Mesenchymal stem cell (in vitro differentiated cells and primary cell): ENCODE results near the gene COL8A2.
A peak's percentile ranks its signal among the peaks of the same experiment; 100 is the strongest.

ENCODE experiments used
- DNase-seq: peaks from one replicate; pipeline ENCODE4 v3.0.0-alpha.2; 2013
- H2AFZ ChIP-seq: one replicate; pipeline ENCODE4 v1.6.1; 2013; ENCODE audit warnings: low read depth, mild to moderate bottlenecking, control low read depth, inconsistent platforms, low read length, moderate library complexity
- H2AK5ac ChIP-seq: 2 replicates; pipeline ENCODE4 v1.6.1; 2013; ENCODE audit warnings: low read length, moderate library complexity, mild to moderate bottlenecking, inconsistent platforms; ENCODE audit not compliant: severe bottlenecking
- H2BK120ac ChIP-seq: one replicate; pipeline ENCODE4 v1.6.1; 2013; ENCODE audit warnings: low read depth, mild to moderate bottlenecking, inconsistent platforms, low read length, moderate library complexity
- H2BK12ac ChIP-seq, 2 experiments: one replicate each; pipeline ENCODE4 v1.6.1; 2013; ENCODE audit warnings: inconsistent platforms in 2 of 2, low read length in 2 of 2, mild to moderate bottlenecking in 2 of 2, moderate library complexity in 2 of 2, control low read depth in 1 of 2
- H2BK15ac ChIP-seq: one replicate; pipeline ENCODE4 v1.6.1; 2013; ENCODE audit warnings: mild to moderate bottlenecking, low read depth, inconsistent platforms; ENCODE audit not compliant: poor library complexity, severe bottlenecking
- H2BK5ac ChIP-seq: 2 replicates; pipeline ENCODE4 v1.6.1; 2013; ENCODE audit warnings: low read depth, mild to moderate bottlenecking, low read length, control low read depth, inconsistent platforms; ENCODE audit not compliant: poor library complexity, severe bottlenecking
- H3K14ac ChIP-seq, 2 experiments: one replicate each; pipeline ENCODE4 v1.6.1; 2013; ENCODE audit warnings: inconsistent platforms in 2 of 2, low read length in 2 of 2, control low read depth in 1 of 2, mild to moderate bottlenecking in 1 of 2, moderate library complexity in 1 of 2
- H3K18ac ChIP-seq, 2 experiments: one replicate each; pipeline ENCODE4 v1.6.1; 2013; ENCODE audit warnings: inconsistent platforms in 2 of 2, low read length in 2 of 2, control low read depth in 1 of 2, low read depth in 1 of 2, mild to moderate bottlenecking in 1 of 2
- H3K23ac ChIP-seq, 2 experiments: one replicate each; pipeline ENCODE4 v1.6.1; 2013; ENCODE audit warnings: inconsistent platforms in 2 of 2, low read length in 2 of 2, mild to moderate bottlenecking in 2 of 2, moderate library complexity in 2 of 2, control low read depth in 1 of 2
- H3K27ac ChIP-seq: 2 replicates; pipeline ENCODE4 v1.5.1; 2013; ENCODE audit warnings: mild to moderate bottlenecking, moderate library complexity, low read length, control low read depth, inconsistent platforms; ENCODE audit not compliant: poor library complexity, severe bottlenecking
- H3K27me3 ChIP-seq, 2 experiments: 2 replicates each; pipeline versions ENCODE4 v1.6.1 to v1.7.0; 2013; ENCODE audit warnings: low read length in 2 of 2, mild to moderate bottlenecking in 2 of 2, moderate library complexity in 2 of 2, control low read depth in 1 of 2, inconsistent platforms in 1 of 2; ENCODE audit not compliant: control insufficient read depth in 1 of 2, insufficient read depth in 1 of 2
- H3K36me3 ChIP-seq, 2 experiments: 2 replicates each; pipeline versions ENCODE4 v1.6.1 to v1.7.0; 2013; ENCODE audit warnings: low read length in 2 of 2, control low read depth in 1 of 2, inconsistent platforms in 1 of 2, low read depth in 1 of 2, mild to moderate bottlenecking in 1 of 2; ENCODE audit not compliant: insufficient read depth in 2 of 2, control insufficient read depth in 1 of 2
- H3K4ac ChIP-seq, 2 experiments: one replicate each; pipeline ENCODE4 v1.6.1; 2013; ENCODE audit warnings: inconsistent platforms in 2 of 2, low read length in 2 of 2, mild to moderate bottlenecking in 2 of 2, moderate library complexity in 2 of 2, control low read depth in 1 of 2, low read depth in 1 of 2
- H3K4me1 ChIP-seq: 2 replicates; pipeline ENCODE4 v1.6.1; 2013; ENCODE audit warnings: low read depth, low read length, control low read depth; ENCODE audit not compliant: control insufficient read depth, insufficient read depth
- H3K4me2 ChIP-seq: 2 replicates; pipeline ENCODE4 v1.6.1; 2013; ENCODE audit warnings: low read length, mild to moderate bottlenecking, inconsistent platforms; ENCODE audit not compliant: poor library complexity, severe bottlenecking
- H3K4me3 ChIP-seq, 2 experiments: 2 replicates each; pipeline versions ENCODE4 v1.5.1 to v1.7.0; 2013; ENCODE audit warnings: low read length in 2 of 2, mild to moderate bottlenecking in 2 of 2, control low read depth in 1 of 2, low read depth in 1 of 2; ENCODE audit not compliant: insufficient read depth in 1 of 2
- H3K79me1 ChIP-seq: replicated peaks from 2 replicates; pipeline ENCODE4 v1.6.1; 2013; ENCODE audit warnings: mild to moderate bottlenecking, control low read depth, low read length, inconsistent platforms; ENCODE audit not compliant: poor library complexity, severe bottlenecking
- H3K9ac ChIP-seq: 2 replicates; pipeline ENCODE4 v1.7.0; 2013; ENCODE audit warnings: mild to moderate bottlenecking, low read length, moderate library complexity
- H3K9me3 ChIP-seq: 2 replicates; pipeline ENCODE4 v1.7.0; 2013; ENCODE audit warnings: mild to moderate bottlenecking, low read length; ENCODE audit not compliant: control insufficient read depth
- H4K8ac ChIP-seq: one replicate; pipeline ENCODE4 v1.6.1; 2013; ENCODE audit warnings: inconsistent platforms, mild to moderate bottlenecking, low read length, moderate library complexity
- H4K91ac ChIP-seq: one replicate; pipeline ENCODE4 v1.6.1; 2013; ENCODE audit warnings: mild to moderate bottlenecking, low read length, inconsistent platforms
- WGBS: methylation state at CpG from one replicate; pipeline ENCODE4 v1.1.7; 2013; ENCODE audit warnings: mixed read lengths; 5-methylcytosine and 5-hydroxymethylcytosine counted together

COL8A2 gene

GRCh38 chr1:36091141-36091540, 33.9 kb downstream of the COL8A2 start:
- Histone ChIP-seq H3K27me3 (no peaks in the 10 kb centered on the region), H3K4me1 (peaks cover 35% of the 10 kb centered on the region), H2AK5ac (peak overlapping the region; percentile 6), H3K4ac (no peak overlapping the region), H2AFZ (no peak overlapping the region), H3K14ac (no peak overlapping the region), H2BK12ac (no peak overlapping the region), H3K4me3 (no peak overlapping the region), H3K27ac (no peak overlapping the region), H2BK120ac (no peak overlapping the region), H3K79me1 (peaks cover 28% of the 10 kb centered on the region), H4K8ac (no peak overlapping the region), H2BK5ac (no peak overlapping the region), H3K4me2 (no peak overlapping the region), H3K9ac (no peak overlapping the region), H2BK15ac (no peak overlapping the region), H4K91ac (no peak overlapping the region), H3K9me3 (no peaks in the 10 kb centered on the region), H3K18ac (no peak overlapping the region), H3K36me3 (peaks cover 50 to 51% of the 10 kb centered on the region in 2 experiments), H3K23ac (no peak overlapping the region)
- 100% methylated on average over 4 of the region's 4 CpGs for WGBS
- no peak for DNase-seq

DNA sequence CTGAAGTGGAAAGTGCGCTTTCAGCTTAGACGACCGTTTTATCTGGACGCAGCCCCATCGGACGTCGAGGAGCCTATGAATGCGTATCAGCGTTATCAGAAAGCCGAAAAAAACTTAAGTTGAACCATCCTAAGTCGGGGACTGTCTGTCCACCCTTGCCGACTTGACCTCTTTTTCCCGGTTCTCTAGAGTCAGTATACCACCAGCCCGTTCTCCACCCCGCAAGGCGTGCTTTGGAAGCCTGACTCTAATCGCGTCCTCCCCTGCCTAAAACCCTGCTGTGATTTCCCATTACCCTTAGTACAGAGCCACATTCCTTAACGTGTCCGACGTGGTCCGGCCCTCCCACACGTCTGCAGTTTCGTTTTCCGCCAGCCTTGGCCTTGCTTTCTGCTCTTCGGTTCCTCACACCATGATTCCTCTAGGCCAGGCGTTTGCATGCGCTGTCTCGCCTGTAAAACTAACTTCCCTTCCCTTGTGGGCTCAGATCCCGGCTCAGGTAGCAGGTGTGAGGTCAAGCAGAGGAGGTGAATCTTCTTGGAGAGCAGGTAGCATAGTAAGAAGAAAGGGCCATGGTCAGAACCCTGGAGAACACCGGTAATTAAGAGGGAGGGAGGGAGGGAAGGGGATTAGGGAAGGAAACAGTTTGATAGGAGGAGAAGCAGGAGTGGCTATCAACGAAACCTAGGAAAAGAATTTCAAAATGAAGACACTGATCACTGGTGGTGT, 35.5 kb downstream of the COL8A2 start:
- peaks cover 35% of the 10 kb centered on the region for H3K4me1 ChIP-seq
- H3K27me3 ChIP-seq, result peaks cover 0 to 7% of the 10 kb centered on the region in 2 experiments
- H3K23ac ChIP-seq, result no peak overlapping the region
- peak overlapping the region; percentile 22 for H2BK5ac ChIP-seq
- H2AK5ac ChIP-seq, result no peak overlapping the region
- H2BK120ac ChIP-seq, result no peak overlapping the region
- peak overlapping the region in 1 of 2 experiments; percentile 76 for H3K4ac ChIP-seq
- H3K18ac ChIP-seq, result peak overlapping the region; percentile 84 to 96
- peak overlapping the region; percentile 92 for H4K8ac ChIP-seq
- peaks cover 26% of the 10 kb centered on the region for H3K79me1 ChIP-seq
- peak; percentile 85 for DNase-seq
- H4K91ac ChIP-seq, result peak overlapping the region; percentile 71
- no peak overlapping the region for H3K14ac ChIP-seq
- H3K36me3 ChIP-seq, result peaks cover 38% of the 10 kb centered on the region in 2 experiments
- 17% methylated on average over 32 of the region's 32 CpGs for WGBS
- H2AFZ ChIP-seq, result peak overlapping the region; percentile 96
- H3K27ac ChIP-seq, result peak overlapping the region; percentile 69
- no peak overlapping the region for H2BK12ac ChIP-seq
- H3K9ac ChIP-seq, result peak overlapping the region; percentile 97
- H3K4me2 ChIP-seq, result peak overlapping the region; percentile 85
- peak overlapping the region; percentile 94 to 97 for H3K4me3 ChIP-seq
- H3K9me3 ChIP-seq, result no peaks in the 10 kb centered on the region
- H2BK15ac ChIP-seq, result no peak overlapping the region

DNA sequence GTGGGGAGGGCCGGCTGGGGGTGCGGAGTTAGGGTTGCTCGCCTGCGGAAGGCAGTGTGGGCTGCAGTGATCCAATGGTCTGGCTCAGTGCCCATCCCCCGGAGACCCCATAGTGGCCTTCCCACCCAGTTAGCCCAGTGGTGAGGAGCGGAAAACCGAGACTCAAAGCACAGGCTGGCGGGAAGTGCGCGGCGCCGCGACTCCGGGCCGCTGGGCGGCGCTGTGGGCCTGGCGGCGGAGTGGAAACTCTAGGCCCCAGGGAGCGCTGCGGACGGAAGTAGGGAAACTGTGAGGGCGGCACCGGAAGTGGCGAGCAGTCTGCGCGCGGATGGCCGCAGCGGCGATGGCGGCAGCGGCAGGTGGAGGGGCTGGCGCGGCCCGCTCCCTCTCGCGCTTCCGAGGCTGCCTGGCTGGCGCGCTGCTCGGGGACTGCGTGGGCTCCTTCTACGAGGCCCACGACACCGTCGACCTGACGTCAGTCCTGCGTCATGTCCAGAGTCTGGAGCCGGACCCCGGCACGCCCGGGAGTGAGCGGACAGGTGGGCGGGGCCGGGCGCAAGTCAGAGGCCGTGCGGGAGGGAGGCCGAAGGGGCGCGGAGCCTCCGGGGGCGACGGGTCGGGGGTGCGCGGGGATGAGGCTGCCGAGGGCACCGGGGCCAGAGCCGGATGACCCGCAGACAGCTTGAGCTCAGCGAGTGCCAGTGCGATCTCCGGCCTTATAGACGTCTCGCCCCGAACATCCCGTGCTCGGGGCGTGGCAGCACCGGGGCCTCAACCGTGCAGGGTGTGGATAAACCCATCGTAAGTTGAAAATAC, 36.2 kb downstream of the COL8A2 start, which contains the start of gene ADPRS:
Gene ADPRS, plus strand, starts transcription at position 316 of the 816 bp plus-strand sequence. Its CDS starts 13 bp downstream, at position 329.
- H4K91ac ChIP-seq, result peak within 1 kb of the TSS; percentile 79
- peak within 1 kb of the TSS; percentile 97 for H3K9ac ChIP-seq
- H3K27ac ChIP-seq, result peak within 1 kb of the TSS; percentile 69
- H3K27me3 ChIP-seq, result peaks cover 0 to 11% of the 10 kb centered on the region in 2 experiments
- no peak within 1 kb of the TSS for H2AK5ac ChIP-seq
- peak within 1 kb of the TSS in 1 of 2 experiments; percentile 80 for H3K14ac ChIP-seq
- peak within 1 kb of the TSS; percentile 85 for H3K4me2 ChIP-seq
- H4K8ac ChIP-seq, result peak within 1 kb of the TSS; percentile 93
- peak within 1 kb of the TSS; percentile 22 for H2BK5ac ChIP-seq
- peaks cover 23% of the 10 kb centered on the region for H3K79me1 ChIP-seq
- peak within 1 kb of the TSS; percentile 84 to 96 for H3K18ac ChIP-seq
- peak within 1 kb of the TSS in 1 of 2 experiments; percentile 77 for H3K4ac ChIP-seq
- H2BK12ac ChIP-seq, result peak within 1 kb of the TSS in 1 of 2 experiments; percentile 43
- H2BK120ac ChIP-seq, result no peak within 1 kb of the TSS
- H3K4me3 ChIP-seq, result peak within 1 kb of the TSS; percentile 94 to 97
- H3K36me3 ChIP-seq, result peaks cover 30 to 32% of the 10 kb centered on the region in 2 experiments
- H2AFZ ChIP-seq, result peak within 1 kb of the TSS; percentile 99
- DNase-seq, result peak; percentile 89
- 3% methylated on average over 70 of the region's 84 CpGs for WGBS
- peaks cover 34% of the 10 kb centered on the region for H3K4me1 ChIP-seq
- H3K23ac ChIP-seq, result no peak within 1 kb of the TSS
- H2BK15ac ChIP-seq, result no peak within 1 kb of the TSS
- no peaks in the 10 kb centered on the region for H3K9me3 ChIP-seq

- Histone ChIP-seq H3K4ac (peak overlapping the region in 1 of 2 experiments; percentile 71), H2BK5ac (no peak overlapping the region), H3K9me3 (no peaks in the 10 kb centered on the region), H3K4me2 (peak overlapping the region; percentile 67), H3K4me3 (peak overlapping the region; percentile 47 to 97), H2BK120ac (no peak overlapping the region), H3K18ac (peak overlapping the region in 1 of 2 experiments; percentile 83), H3K9ac (peak overlapping the region; percentile 97), H2AFZ (peak overlapping the region; percentile 99), H3K4me1 (peaks cover 35% of the 10 kb centered on the region), H4K8ac (peak overlapping the region; percentile 93), H2BK12ac (peak overlapping the region in 1 of 2 experiments; percentile 29), H3K27ac (no peak overlapping the region), H3K27me3 (peaks cover 0 to 16% of the 10 kb centered on the region in 2 experiments), H3K14ac (no peak overlapping the region), H3K36me3 (peaks cover 25 to 26% of the 10 kb centered on the region in 2 experiments), H2BK15ac (no peak overlapping the region), H4K91ac (peak overlapping the region; percentile 53), H2AK5ac (no peak overlapping the region), H3K79me1 (peaks cover 18% of the 10 kb centered on the region), H3K23ac (no peak overlapping the region)
- no peak for DNase-seq
- WGBS, result 65% methylated on average over 8 of the region's 8 CpGs
Observed at GRCh38 chr1:36088265-36088576, 36.8 kb downstream of the COL8A2 start.
